Body of pancreas (tissue), 4 donors: ENCODE results near the gene SKI.

ENCODE experiments used
- POLR2A ChIP-seq, 3 donors: fragments of 450-650 bp; IDR thresholded peaks; one replicate each; pipeline ENCODE4 v1.6.1; 2016; ENCODE audit warnings: antibody characterized with exemption in 3 of 3, mild to moderate bottlenecking in 2 of 3
- TF ChIP-seq, protein P1 (sequence below), 7 experiments: fragments of 450-650 bp in 4 of 7; fragments of 200-600 bp in 3 of 7; sonication (generic) in 3 of 7; IDR thresholded peaks; one replicate each; pipeline ENCODE4 v1.5.1; 2016 to 2019; ENCODE audit warnings: antibody characterized with exemption in 7 of 7

DNA sequence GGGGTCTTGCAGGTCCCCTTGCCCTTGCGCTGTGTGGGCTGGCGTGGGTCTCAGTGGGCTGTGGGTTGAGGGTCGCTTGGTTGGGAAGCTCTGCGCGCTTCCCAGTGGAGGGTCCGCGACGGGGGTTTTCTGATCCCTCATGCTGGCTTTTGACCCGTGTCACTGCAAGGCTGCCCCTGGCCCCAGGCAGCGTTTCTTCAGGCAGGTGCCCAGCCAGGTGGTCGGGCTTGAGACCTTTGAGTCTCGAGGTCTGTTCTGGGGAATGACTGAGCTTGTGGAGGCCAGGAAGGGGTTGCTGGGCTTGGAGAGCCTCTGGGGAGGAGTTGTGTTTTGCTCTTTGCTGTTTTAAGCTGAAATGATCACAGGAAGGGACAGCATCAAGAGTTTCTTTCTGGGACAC is 5.3 kb downstream of the SKI start:
- TF ChIP-seq, protein P1, sequence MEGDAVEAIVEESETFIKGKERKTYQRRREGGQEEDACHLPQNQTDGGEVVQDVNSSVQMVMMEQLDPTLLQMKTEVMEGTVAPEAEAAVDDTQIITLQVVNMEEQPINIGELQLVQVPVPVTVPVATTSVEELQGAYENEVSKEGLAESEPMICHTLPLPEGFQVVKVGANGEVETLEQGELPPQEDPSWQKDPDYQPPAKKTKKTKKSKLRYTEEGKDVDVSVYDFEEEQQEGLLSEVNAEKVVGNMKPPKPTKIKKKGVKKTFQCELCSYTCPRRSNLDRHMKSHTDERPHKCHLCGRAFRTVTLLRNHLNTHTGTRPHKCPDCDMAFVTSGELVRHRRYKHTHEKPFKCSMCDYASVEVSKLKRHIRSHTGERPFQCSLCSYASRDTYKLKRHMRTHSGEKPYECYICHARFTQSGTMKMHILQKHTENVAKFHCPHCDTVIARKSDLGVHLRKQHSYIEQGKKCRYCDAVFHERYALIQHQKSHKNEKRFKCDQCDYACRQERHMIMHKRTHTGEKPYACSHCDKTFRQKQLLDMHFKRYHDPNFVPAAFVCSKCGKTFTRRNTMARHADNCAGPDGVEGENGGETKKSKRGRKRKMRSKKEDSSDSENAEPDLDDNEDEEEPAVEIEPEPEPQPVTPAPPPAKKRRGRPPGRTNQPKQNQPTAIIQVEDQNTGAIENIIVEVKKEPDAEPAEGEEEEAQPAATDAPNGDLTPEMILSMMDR (IDR thresholded peaks at IDR 0.05), result no peak
- no peak for TF ChIP-seq POLR2A (IDR thresholded peaks at IDR 0.05)
